ENCODE results near the gene GRAMD1B. TPM values are rescaled to one million over a fixed set of nuclear protein-coding genes. Genes with fewer than 3 reads are reported as not detected.

Gene GRAMD1B
- total RNA-seq, 5 donors from 2014 or later (not counting 1 experiment from before 2014, with no cell fraction given): 8.6 to 15.6 (median 10.5) TPM

DNA sequence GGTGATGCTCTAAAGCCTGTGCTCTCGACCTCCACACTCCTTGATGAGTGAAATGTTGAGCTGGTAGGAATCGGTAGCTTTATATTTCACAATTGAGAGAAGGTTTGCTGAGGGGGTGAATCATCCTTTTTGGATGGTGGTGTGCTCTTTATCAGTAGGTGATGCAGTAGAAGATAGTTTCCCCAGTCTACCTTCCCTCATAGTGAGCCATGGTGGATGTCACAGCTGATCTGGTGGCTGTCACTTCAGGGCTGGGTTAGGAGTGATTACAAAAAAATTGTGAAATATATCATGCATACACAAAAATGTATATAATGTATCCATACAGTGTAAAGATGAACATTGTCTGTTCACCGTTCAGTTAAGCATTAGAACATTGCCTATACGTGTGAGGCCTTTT, 105.3 kb downstream of the GRAMD1B start:
- H3K27me3 Mint-ChIP-seq: no peaks in the 10 kb centered on the region
- no peaks in the 10 kb centered on the region for H3K27me3 ChIP-seq (replicated peaks in 1 of 2; ENCODE audit: control insufficient read depth in 2 of 2, extremely low read depth in 1 of 2, insufficient read depth in 2 of 2, low read length in 1 of 2)
- no peaks in the 10 kb centered on the region for H3K36me3 ChIP-seq (ENCODE audit: control insufficient read depth in 2 of 2, extremely low read depth in 1 of 2, insufficient read depth in 1 of 2, low read length in 1 of 2)
- peaks cover 5% of the 10 kb centered on the region for H3K36me3 Mint-ChIP-seq
- H3K9me3 Mint-ChIP-seq: no peaks in the 10 kb centered on the region
- ChIA-PET POLR2A (interaction anchor here in 1 of 2 donors (0.7 kb wide), 1 partner anchor 441 kb away, joined by 3 read pairs; no protein-coding TSS in a partner anchor), CTCF (interaction anchor here in 1 of 2 donors (0.7 kb wide), 1 partner anchor 823 kb away, joined by 3 read pairs; no protein-coding TSS in a partner anchor)
- H3K27ac ChIP-seq (ENCODE audit: low read length): no peak overlapping the region
- no peaks in the 10 kb centered on the region for H3K4me1 ChIP-seq (ENCODE audit: control insufficient read depth in 1 of 2, extremely low read depth in 1 of 2, insufficient read depth in 2 of 2, low read length in 2 of 2)
- H3K4me3 Mint-ChIP-seq: no peak overlapping the region
- H3K27ac Mint-ChIP-seq: no peak overlapping the region
- no peak for ATAC-seq (replicated peaks in 1 of 4)
- no peaks in the 10 kb centered on the region for H3K9me3 ChIP-seq
- DNase-seq: no peak
- 100% methylated on average over 2 of the region's 4 CpGs for WGBS (ENCODE audit: insufficient coverage)
- no peaks in the 10 kb centered on the region for H3K4me1 Mint-ChIP-seq
- no peak overlapping the region for H3K4me3 ChIP-seq (ENCODE audit: control insufficient read depth in 1 of 2, extremely low read depth in 1 of 2, low read length in 1 of 2)

DNA sequence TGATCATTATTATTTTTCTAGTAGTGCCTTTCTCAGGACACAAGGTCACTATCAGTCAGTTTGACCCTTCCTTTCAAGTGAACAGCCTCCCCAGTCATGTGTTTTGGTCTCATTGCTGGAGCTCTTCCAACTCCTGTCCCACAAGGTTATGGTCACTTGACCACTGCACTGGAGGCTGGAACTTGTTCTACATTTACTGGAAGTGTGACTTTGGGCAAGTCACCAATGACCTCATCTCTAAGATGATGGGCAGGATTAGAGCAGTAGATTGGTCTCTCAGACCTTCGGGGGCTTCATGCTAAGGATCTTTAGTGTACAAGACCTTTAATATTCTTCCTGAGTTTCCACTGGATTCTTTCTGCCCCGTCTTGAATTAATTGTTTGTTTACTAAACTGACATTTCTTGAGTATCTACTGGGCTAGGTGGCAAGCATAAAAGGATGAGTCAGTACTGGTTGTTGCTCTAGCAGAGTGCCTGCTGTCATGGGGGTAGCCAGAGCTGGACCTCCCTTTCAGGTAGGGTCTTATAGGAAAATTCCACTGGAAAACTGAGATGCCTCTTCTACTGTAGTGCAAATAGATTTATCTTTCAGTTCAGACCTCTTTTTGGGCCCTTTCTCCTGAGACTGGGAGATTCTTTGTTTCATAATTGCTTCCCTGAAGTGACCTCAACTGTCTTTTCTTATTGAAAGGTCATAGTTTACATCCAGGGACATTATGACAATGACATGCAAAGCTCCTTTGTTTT, 106.8 kb downstream of the GRAMD1B start:
- CTCF ChIA-PET: interaction anchor here in 1 of 2 donors (0.6 kb wide), 1 partner anchor 1913 kb away, joined by 3 read pairs; no protein-coding TSS in a partner anchor
- Mint-ChIP-seq H3K4me3 (no peak overlapping the region), H3K27ac (no peak overlapping the region), H3K27me3 (no peaks in the 10 kb centered on the region), H3K9me3 (no peaks in the 10 kb centered on the region), H3K36me3 (peaks cover under 1% of the 10 kb centered on the region), H3K4me1 (no peaks in the 10 kb centered on the region)
- Histone ChIP-seq H3K36me3 (ENCODE audit: control insufficient read depth in 2 of 2, extremely low read depth in 1 of 2, insufficient read depth in 1 of 2, low read length in 1 of 2) (no peaks in the 10 kb centered on the region), H3K27me3 (replicated peaks in 1 of 2; ENCODE audit: control insufficient read depth in 2 of 2, extremely low read depth in 1 of 2, insufficient read depth in 2 of 2, low read length in 1 of 2) (no peaks in the 10 kb centered on the region), H3K27ac (ENCODE audit: low read length) (no peak overlapping the region), H3K9me3 (no peaks in the 10 kb centered on the region), H3K4me1 (ENCODE audit: control insufficient read depth in 1 of 2, extremely low read depth in 1 of 2, insufficient read depth in 2 of 2, low read length in 2 of 2) (no peaks in the 10 kb centered on the region), H3K4me3 (ENCODE audit: control insufficient read depth in 1 of 2, extremely low read depth in 1 of 2, low read length in 1 of 2) (no peak overlapping the region)
- no CpG with 5 or more reads among the region's 2 CpGs for WGBS (ENCODE audit: insufficient coverage)
- POLR2A ChIA-PET: no interaction called here
- ATAC-seq (replicated peaks in 1 of 4) (no peak), DNase-seq (no peak)

DNA sequence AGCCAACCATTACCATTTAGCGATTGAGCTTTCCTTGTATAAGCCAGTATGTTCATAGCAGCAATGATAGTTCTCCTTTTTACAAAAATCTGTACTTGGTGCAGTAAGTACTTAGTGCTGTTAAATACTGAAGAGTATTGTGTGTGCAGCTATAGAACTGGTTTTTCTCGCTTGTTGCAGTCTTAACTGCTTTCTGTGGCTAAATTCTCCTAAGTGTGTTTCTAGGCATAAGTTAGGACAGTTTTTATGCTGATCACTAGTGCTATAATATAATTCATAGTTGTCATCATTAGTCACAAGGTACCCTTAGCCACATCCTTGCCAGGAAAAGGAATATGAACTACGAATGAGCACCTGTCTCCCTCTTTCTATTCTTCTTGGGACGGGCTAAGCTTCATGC, 107.7 kb downstream of the GRAMD1B start:
- H3K4me1 ChIP-seq (ENCODE audit: control insufficient read depth in 1 of 2, extremely low read depth in 1 of 2, insufficient read depth in 2 of 2, low read length in 2 of 2): no peaks in the 10 kb centered on the region
- DNase-seq (no peak), ATAC-seq (replicated peaks in 1 of 4) (no peak)
- Mint-ChIP-seq H3K4me1 (no peaks in the 10 kb centered on the region), H3K4me3 (no peak overlapping the region), H3K27me3 (no peaks in the 10 kb centered on the region), H3K36me3 (peaks cover 5% of the 10 kb centered on the region), H3K9me3 (no peaks in the 10 kb centered on the region), H3K27ac (no peak overlapping the region)
- no peaks in the 10 kb centered on the region for H3K27me3 ChIP-seq (replicated peaks in 1 of 2; ENCODE audit: control insufficient read depth in 2 of 2, extremely low read depth in 1 of 2, insufficient read depth in 2 of 2, low read length in 1 of 2)
- 100% methylated on average over 1 of the region's 4 CpGs for WGBS (ENCODE audit: insufficient coverage)
- no peaks in the 10 kb centered on the region for H3K36me3 ChIP-seq (ENCODE audit: control insufficient read depth in 2 of 2, extremely low read depth in 1 of 2, insufficient read depth in 1 of 2, low read length in 1 of 2)
- POLR2A ChIA-PET: no interaction called here
- CTCF ChIA-PET: no interaction called here
- H3K4me3 ChIP-seq (ENCODE audit: control insufficient read depth in 1 of 2, extremely low read depth in 1 of 2, low read length in 1 of 2): no peak overlapping the region
- H3K27ac ChIP-seq (ENCODE audit: low read length): no peak overlapping the region
- H3K9me3 ChIP-seq: no peaks in the 10 kb centered on the region

DNA sequence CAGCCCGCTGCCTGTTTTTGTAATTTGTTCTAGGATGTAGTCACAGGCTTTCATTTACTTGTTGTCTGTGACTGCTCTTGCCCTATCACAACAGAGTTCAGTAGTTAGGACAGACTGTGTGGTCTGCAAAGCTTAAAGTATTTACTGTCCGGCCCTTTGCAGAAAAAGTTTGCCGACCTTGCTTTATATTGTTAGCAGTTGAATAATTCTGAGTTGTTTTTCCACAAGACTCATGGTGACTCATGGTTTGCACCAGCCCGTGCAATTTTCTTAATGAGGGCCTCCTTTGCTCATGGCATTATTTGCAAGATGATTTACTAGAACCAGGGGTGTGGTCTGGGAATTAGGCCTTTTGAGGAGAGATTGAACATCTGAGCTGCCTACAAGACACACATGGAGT, 113.7 kb downstream of the GRAMD1B start:
- H3K4me1 ChIP-seq (ENCODE audit: control insufficient read depth in 1 of 2, extremely low read depth in 1 of 2, insufficient read depth in 2 of 2, low read length in 2 of 2): no peaks in the 10 kb centered on the region
- H3K27me3 Mint-ChIP-seq: no peaks in the 10 kb centered on the region
- no peaks in the 10 kb centered on the region for H3K9me3 ChIP-seq
- H3K4me3 Mint-ChIP-seq: no peak overlapping the region
- H3K9me3 Mint-ChIP-seq: no peaks in the 10 kb centered on the region
- 83% methylated on average over 1 of the region's 4 CpGs for WGBS (ENCODE audit: insufficient coverage)
- no peaks in the 10 kb centered on the region for H3K4me1 Mint-ChIP-seq
- CTCF ChIA-PET: no interaction called here
- H3K36me3 Mint-ChIP-seq: peaks cover 7% of the 10 kb centered on the region
- POLR2A ChIA-PET: no interaction called here
- no peak for ATAC-seq (replicated peaks in 1 of 4)
- H3K27ac ChIP-seq (ENCODE audit: low read length): no peak overlapping the region
- H3K27me3 ChIP-seq (replicated peaks in 1 of 2; ENCODE audit: control insufficient read depth in 2 of 2, extremely low read depth in 1 of 2, insufficient read depth in 2 of 2, low read length in 1 of 2): peaks cover 0 to 2% of the 10 kb centered on the region in 2 experiments
- H3K4me3 ChIP-seq (ENCODE audit: control insufficient read depth in 1 of 2, extremely low read depth in 1 of 2, low read length in 1 of 2): no peak overlapping the region
- H3K36me3 ChIP-seq (ENCODE audit: control insufficient read depth in 2 of 2, extremely low read depth in 1 of 2, insufficient read depth in 1 of 2, low read length in 1 of 2): no peaks in the 10 kb centered on the region
- no peak for DNase-seq
- no peak overlapping the region for H3K27ac Mint-ChIP-seq

DNA sequence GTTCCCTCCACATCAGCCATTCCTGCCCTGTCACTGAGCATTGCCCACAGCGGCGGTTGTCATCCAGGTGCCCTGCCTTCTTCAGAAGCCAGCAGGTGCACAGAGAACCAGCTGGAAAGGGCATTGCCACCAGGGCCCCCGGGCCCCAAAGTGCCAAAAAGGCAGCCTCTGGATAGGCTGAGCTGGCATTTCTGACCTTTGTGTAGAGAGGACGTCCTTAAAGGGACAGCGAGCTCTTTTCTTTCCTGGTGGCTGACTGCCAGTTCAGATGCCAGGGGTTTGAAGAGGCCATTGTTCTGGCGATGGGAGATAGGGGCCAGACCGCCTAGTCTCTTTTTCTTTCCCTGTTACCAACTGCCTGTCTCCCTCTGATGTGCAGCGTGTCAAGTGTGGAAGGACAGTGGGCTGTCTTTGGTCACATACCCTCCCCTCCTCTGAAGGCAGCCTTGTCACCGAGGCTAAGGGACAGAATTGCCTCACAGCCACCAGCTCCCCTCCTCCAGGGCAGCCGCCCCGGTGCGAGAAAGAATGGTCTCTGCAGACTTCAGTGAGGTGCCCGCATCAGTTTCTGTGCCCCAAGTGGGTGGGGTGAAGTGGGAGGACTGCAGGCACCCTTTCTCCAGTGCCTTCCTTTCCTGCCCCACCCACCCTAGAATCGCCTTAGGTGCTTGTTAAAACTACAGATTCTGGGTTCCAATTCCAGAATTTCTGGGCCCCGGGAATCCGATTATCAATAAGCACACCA, 114.7 kb downstream of the GRAMD1B start:
- Histone ChIP-seq H3K27ac (ENCODE audit: low read length) (no peak overlapping the region), H3K36me3 (ENCODE audit: control insufficient read depth in 2 of 2, extremely low read depth in 1 of 2, insufficient read depth in 1 of 2, low read length in 1 of 2) (no peaks in the 10 kb centered on the region), H3K9me3 (no peaks in the 10 kb centered on the region), H3K4me1 (ENCODE audit: control insufficient read depth in 1 of 2, extremely low read depth in 1 of 2, insufficient read depth in 2 of 2, low read length in 2 of 2) (no peaks in the 10 kb centered on the region), H3K27me3 (replicated peaks in 1 of 2; ENCODE audit: control insufficient read depth in 2 of 2, extremely low read depth in 1 of 2, insufficient read depth in 2 of 2, low read length in 1 of 2) (peaks cover 0 to 2% of the 10 kb centered on the region in 2 experiments), H3K4me3 (ENCODE audit: control insufficient read depth in 1 of 2, extremely low read depth in 1 of 2, low read length in 1 of 2) (no peak overlapping the region)
- ATAC-seq (replicated peaks in 1 of 4) (no peak), DNase-seq (no peak)
- ChIA-PET CTCF (no interaction called here), POLR2A (no interaction called here)
- Mint-ChIP-seq H3K27ac (no peak overlapping the region), H3K27me3 (no peaks in the 10 kb centered on the region), H3K36me3 (peaks cover 7% of the 10 kb centered on the region), H3K4me1 (no peaks in the 10 kb centered on the region), H3K9me3 (no peaks in the 10 kb centered on the region), H3K4me3 (no peak overlapping the region)
- 78% methylated on average over 6 of the region's 16 CpGs for WGBS (ENCODE audit: insufficient coverage)

DNA sequence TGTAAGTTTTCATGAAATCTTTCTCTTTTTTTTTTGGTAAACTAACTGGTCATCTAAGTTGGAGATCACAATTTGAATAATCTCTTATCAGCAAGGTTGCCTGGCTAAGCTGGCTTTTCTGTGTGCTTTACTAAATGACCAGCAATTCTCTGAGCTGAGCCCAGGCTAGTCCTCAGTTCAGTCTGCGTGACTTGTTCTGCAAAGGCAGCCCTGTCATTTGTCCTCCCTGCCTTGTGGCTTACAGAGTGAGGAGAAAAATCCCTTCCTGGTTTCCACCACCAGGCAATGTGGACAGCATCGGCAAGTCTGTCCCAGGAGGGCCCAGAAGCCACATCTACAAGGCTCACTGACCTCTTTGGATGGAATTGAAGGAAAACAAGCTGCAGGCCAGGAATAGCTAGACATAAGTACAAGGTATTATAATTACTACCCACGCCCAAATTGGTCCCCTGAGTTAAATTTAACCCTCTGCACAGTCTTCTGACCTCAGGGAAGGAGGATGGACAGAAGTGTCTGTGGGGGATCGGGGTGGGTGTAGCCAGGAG, 115.7 kb downstream of the GRAMD1B start:
- Histone ChIP-seq H3K27me3 (replicated peaks in 1 of 2; ENCODE audit: control insufficient read depth in 2 of 2, extremely low read depth in 1 of 2, insufficient read depth in 2 of 2, low read length in 1 of 2) (peaks cover 0 to 2% of the 10 kb centered on the region in 2 experiments), H3K4me3 (ENCODE audit: control insufficient read depth in 1 of 2, extremely low read depth in 1 of 2, low read length in 1 of 2) (no peak overlapping the region), H3K27ac (ENCODE audit: low read length) (no peak overlapping the region), H3K36me3 (ENCODE audit: control insufficient read depth in 2 of 2, extremely low read depth in 1 of 2, insufficient read depth in 1 of 2, low read length in 1 of 2) (no peaks in the 10 kb centered on the region), H3K9me3 (no peaks in the 10 kb centered on the region), H3K4me1 (ENCODE audit: control insufficient read depth in 1 of 2, extremely low read depth in 1 of 2, insufficient read depth in 2 of 2, low read length in 2 of 2) (no peaks in the 10 kb centered on the region)
- Mint-ChIP-seq H3K9me3 (no peaks in the 10 kb centered on the region), H3K27me3 (no peaks in the 10 kb centered on the region), H3K27ac (no peak overlapping the region), H3K36me3 (peaks cover 7% of the 10 kb centered on the region), H3K4me1 (no peaks in the 10 kb centered on the region), H3K4me3 (no peak overlapping the region)
- WGBS (ENCODE audit: insufficient coverage): 100% methylated on average over 1 of the region's 4 CpGs
- POLR2A ChIA-PET: no interaction called here
- no peak for ATAC-seq (replicated peaks in 1 of 4)
- no peak for DNase-seq
- CTCF ChIA-PET: no interaction called here

Measured in T-cell (primary cell).